Stomach (tissue), 4 donors: ENCODE measurements around the gene ERI2.

Experiments
- CTCF ChIP-seq, 7 experiments: fragments of 450-650 bp in 4 of 7; fragments of 200-600 bp in 3 of 7; sonication (generic) in 3 of 7; IDR thresholded peaks; one replicate each; pipeline ENCODE4 v1.5.1; 2016 to 2019; ENCODE audit warnings: antibody characterized with exemption in 7 of 7, control low read depth in 2 of 7, mild to moderate bottlenecking in 1 of 7
- POLR2AphosphoS5 ChIP-seq, 3 donors: sonication (generic); formaldehyde crosslinking; IDR thresholded peaks; one replicate each; pipeline ENCODE4 v1.6.1; 2016; ENCODE audit warnings: antibody characterized with exemption in 3 of 3

DNA sequence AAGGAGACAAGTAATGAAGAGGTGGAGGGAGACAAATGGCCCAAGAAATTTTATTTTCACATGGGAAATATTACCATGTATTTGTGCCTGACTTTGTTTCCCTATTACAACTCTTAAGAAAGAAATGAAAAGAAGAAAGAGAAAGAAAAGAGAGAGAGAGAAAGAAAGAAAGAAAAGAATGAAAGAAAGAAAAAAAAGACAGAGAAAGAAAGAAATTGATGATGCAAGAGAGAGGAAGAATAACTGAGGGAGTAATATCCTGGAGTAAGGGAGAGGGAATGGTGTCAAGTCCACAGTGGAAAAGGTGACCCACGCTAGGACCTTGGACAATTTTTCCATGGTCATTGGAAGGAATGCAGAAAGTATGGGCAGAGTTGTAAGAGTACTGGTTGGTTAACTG, 52.5 kb downstream of the ERI2 start:
- TF ChIP-seq CTCF (IDR thresholded peaks at IDR 0.05) (no peak), POLR2AphosphoS5 (IDR thresholded peaks at IDR 0.05) (no peak)
